NCI-H1930 (cell line): Measurements from ENCODE around the gene SHBG.
"Not testable (repeated sequence)": the region's sequence is repeated elsewhere in the genome, so short reads cannot be mapped to it uniquely, and the experiment has no call there.

ENCODE experiments used
- DNase-seq, 2 experiments: peaks; one replicate each; lab custom pipeline; 2025; lab: John Stamatoyannopoulos, UW

The SHBG gene

GRCh38 chr17:7612294-7612640, 17.7 kb upstream of the SHBG start:
- no peak for DNase-seq

- no peak for DNase-seq
Observed at GRCh38 chr17:7613769-7614424, 16.0 kb upstream of the SHBG start.

- peak; percentile 99 for DNase-seq
Observed at GRCh38 chr17:7614425-7615264, 15.3 kb upstream of the SHBG start, which contains the start of gene FXR2. TSS of gene FXR2 (minus strand) at chr17:7614897. CDS start at chr17:7614532, 365 bp downstream.

GRCh38 chr17:7615265-7615747, 14.6 kb upstream of the SHBG start:
- no peak for DNase-seq

- DNase-seq = no peak
Observed at GRCh38 chr17:7618608-7619007, 11.3 kb upstream of the SHBG start.

GRCh38 chr17:7620835-7621234, 9.1 kb upstream of the SHBG start:
- no peak for DNase-seq

GRCh38 chr17:7623661-7624060, 6.3 kb upstream of the SHBG start:
- no peak for DNase-seq

GRCh38 chr17:7625749-7626148, 4.2 kb upstream of the SHBG start:
- DNase-seq = not testable (repeated sequence)

- no peak for DNase-seq
Observed at GRCh38 chr17:7626307-7626706, 3.6 kb upstream of the SHBG start.

GRCh38 chr17:7626956-7627249, 3.0 kb upstream of the SHBG start:
- DNase-seq = no peak

- DNase-seq = peak; percentile 56 to 83
Observed at GRCh38 chr17:7627250-7628121, 2.4 kb upstream of the SHBG start, which contains the start of gene SAT2. TSS of gene SAT2 (minus strand) at chr17:7627821. CDS start at chr17:7627635, 186 bp downstream.

- DNase-seq = no peak
Observed at GRCh38 chr17:7631398-7632380, 1.8 kb downstream of the SHBG start.

GRCh38 chr17:7632492-7632894, 2.6 kb downstream of the SHBG start:
- no peak for DNase-seq

GRCh38 chr17:7633093-7633492, 3.2 kb downstream of the SHBG start:
- no peak for DNase-seq

GRCh38 chr17:7634384-7634783, 4.4 kb downstream of the SHBG start:
- peak; percentile 35 to 41 for DNase-seq

- no peak for DNase-seq
Observed at GRCh38 chr17:7636163-7636562, 6.2 kb downstream of the SHBG start.

GRCh38 chr17:7640783-7641182, 10.8 kb downstream of the SHBG start:
- no peak for DNase-seq

GRCh38 chr17:7641635-7642034, 11.7 kb downstream of the SHBG start:
- not testable (repeated sequence) for DNase-seq

- DNase-seq = no peak
Observed at GRCh38 chr17:7644775-7645174, 14.8 kb downstream of the SHBG start.

- no peak for DNase-seq
Observed at GRCh38 chr17:7646457-7646856, 16.5 kb downstream of the SHBG start.

GRCh38 chr17:7647018-7647417, 17.1 kb downstream of the SHBG start:
- DNase-seq = no peak
